Nephron (organoid): Measurements from ENCODE around the gene CAMTA1.
A peak's percentile ranks its signal among the peaks of the same experiment; 100 is the strongest.

Experiments
- H3K27ac Mint-ChIP-seq, 3 experiments: 2 replicates each; pipeline ENCODE4 v1.8.0; 2020; ENCODE audit warnings: mixed read lengths in 3 of 3, mild to moderate bottlenecking in 2 of 3, moderate library complexity in 1 of 3
- H3K27me3 Mint-ChIP-seq: 2 replicates; pipeline ENCODE4 v1.8.0; 2021; ENCODE audit warnings: low read depth, mild to moderate bottlenecking, moderate library complexity, mixed read lengths
- H3K36me3 Mint-ChIP-seq: 2 replicates; pipeline ENCODE4 v1.8.0; 2020; ENCODE audit warnings: low read depth, mixed read lengths
- H3K4me1 Mint-ChIP-seq: 2 replicates; pipeline ENCODE4 v1.8.0; 2020; ENCODE audit warnings: mixed read lengths
- H3K4me3 Mint-ChIP-seq, 3 experiments: 2 replicates each; pipeline ENCODE4 v1.8.0; 2020; ENCODE audit warnings: mild to moderate bottlenecking in 3 of 3, mixed read lengths in 3 of 3, moderate library complexity in 2 of 3
- H3K9me3 Mint-ChIP-seq: 2 replicates; pipeline ENCODE4 v1.8.0; 2020; ENCODE audit warnings: mixed read lengths
- CTCF ChIP-seq, 3 experiments: fragments of 200-600 bp; sonication (generic); IDR thresholded peaks; one replicate each; pipeline ENCODE4 v1.5.0; 2021; ENCODE audit warnings: antibody characterized with exemption in 3 of 3; ENCODE audit not compliant: unreplicated experiment in 3 of 3

The CAMTA1 gene

GRCh38 chr1:6762060-6762459 is 23.2 kb upstream of the CAMTA1 start:
- H3K4me3 Mint-ChIP-seq, result no peak overlapping the region
- TF ChIP-seq CTCF (IDR thresholded peaks at IDR 0.05; ENCODE audit: unreplicated experiment in 3 of 3), result no peak
- H3K27ac Mint-ChIP-seq, result no peak overlapping the region
- H3K4me1 Mint-ChIP-seq, result no peaks in the 10 kb centered on the region
- H3K9me3 Mint-ChIP-seq, result no peaks in the 10 kb centered on the region
- H3K27me3 Mint-ChIP-seq, result peaks cover 13% of the 10 kb centered on the region
- no peaks in the 10 kb centered on the region for H3K36me3 Mint-ChIP-seq

GRCh38 chr1:6770751-6771440 is 14.4 kb upstream of the CAMTA1 start:
- Mint-ChIP-seq H3K4me1 (peaks cover 9% of the 10 kb centered on the region), H3K4me3 (no peak overlapping the region)

GRCh38 chr1:6771441-6771769 is 13.8 kb upstream of the CAMTA1 start:
- Mint-ChIP-seq H3K4me1 (peaks cover 9% of the 10 kb centered on the region), H3K36me3 (no peaks in the 10 kb centered on the region), H3K27me3 (peaks cover 7% of the 10 kb centered on the region), H3K27ac (no peak overlapping the region), H3K9me3 (peaks cover 3% of the 10 kb centered on the region), H3K4me3 (no peak overlapping the region)
- no peak for TF ChIP-seq CTCF (IDR thresholded peaks at IDR 0.05; ENCODE audit: unreplicated experiment in 3 of 3)

More at GRCh38 chr1:6770751-6771440, 14.4 kb upstream of the CAMTA1 start:
- no peak for TF ChIP-seq CTCF (IDR thresholded peaks at IDR 0.05; ENCODE audit: unreplicated experiment in 3 of 3)
- no peaks in the 10 kb centered on the region for H3K9me3 Mint-ChIP-seq
- H3K27me3 Mint-ChIP-seq, result peaks cover 7% of the 10 kb centered on the region
- peak overlapping the region in 1 of 3 experiments; percentile 34 for H3K27ac Mint-ChIP-seq
- no peaks in the 10 kb centered on the region for H3K36me3 Mint-ChIP-seq

GRCh38 chr1:6774381-6774780 is 10.9 kb upstream of the CAMTA1 start:
- peaks cover 12% of the 10 kb centered on the region for H3K9me3 Mint-ChIP-seq
- no peak overlapping the region for H3K4me3 Mint-ChIP-seq

GRCh38 chr1:6775261-6776043 is 9.8 kb upstream of the CAMTA1 start:
- peaks cover 9% of the 10 kb centered on the region for H3K4me1 Mint-ChIP-seq
- H3K9me3 Mint-ChIP-seq, result peaks cover 12% of the 10 kb centered on the region
- TF ChIP-seq CTCF (IDR thresholded peaks at IDR 0.05; ENCODE audit: unreplicated experiment in 3 of 3), result no peak
- H3K27ac Mint-ChIP-seq, result no peak overlapping the region
- H3K36me3 Mint-ChIP-seq, result no peaks in the 10 kb centered on the region
- no peak overlapping the region for H3K4me3 Mint-ChIP-seq
- peaks cover 11% of the 10 kb centered on the region for H3K27me3 Mint-ChIP-seq

More at GRCh38 chr1:6774381-6774780, 10.9 kb upstream of the CAMTA1 start:
- no peaks in the 10 kb centered on the region for H3K36me3 Mint-ChIP-seq
- H3K4me1 Mint-ChIP-seq, result peaks cover 9% of the 10 kb centered on the region
- peaks cover 11% of the 10 kb centered on the region for H3K27me3 Mint-ChIP-seq
- no peak overlapping the region for H3K27ac Mint-ChIP-seq
- TF ChIP-seq CTCF (IDR thresholded peaks at IDR 0.05; ENCODE audit: unreplicated experiment in 3 of 3), result no peak
